ENCODE data around the gene ERP44.

DNA sequence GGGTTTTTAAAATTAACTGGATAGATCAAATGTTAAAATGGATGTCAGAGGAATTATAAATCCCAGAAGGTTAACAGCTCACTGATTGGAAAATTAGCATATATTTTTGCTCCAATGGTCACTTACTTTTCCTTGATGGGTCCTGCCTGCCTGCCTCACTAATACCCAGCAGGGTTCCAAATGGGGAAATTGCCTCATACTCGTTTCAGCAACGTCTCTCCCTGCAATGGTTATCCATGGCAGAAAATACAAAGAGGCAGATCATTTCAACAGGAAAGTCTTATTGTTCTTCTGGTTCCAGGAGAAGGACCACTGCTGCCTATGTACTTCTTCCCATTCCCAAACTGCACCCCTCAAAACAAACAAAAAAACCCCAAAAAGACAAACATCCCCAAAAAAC is 71.3 kb downstream of the ERP44 start:
- TF ChIP-seq, protein P1, sequence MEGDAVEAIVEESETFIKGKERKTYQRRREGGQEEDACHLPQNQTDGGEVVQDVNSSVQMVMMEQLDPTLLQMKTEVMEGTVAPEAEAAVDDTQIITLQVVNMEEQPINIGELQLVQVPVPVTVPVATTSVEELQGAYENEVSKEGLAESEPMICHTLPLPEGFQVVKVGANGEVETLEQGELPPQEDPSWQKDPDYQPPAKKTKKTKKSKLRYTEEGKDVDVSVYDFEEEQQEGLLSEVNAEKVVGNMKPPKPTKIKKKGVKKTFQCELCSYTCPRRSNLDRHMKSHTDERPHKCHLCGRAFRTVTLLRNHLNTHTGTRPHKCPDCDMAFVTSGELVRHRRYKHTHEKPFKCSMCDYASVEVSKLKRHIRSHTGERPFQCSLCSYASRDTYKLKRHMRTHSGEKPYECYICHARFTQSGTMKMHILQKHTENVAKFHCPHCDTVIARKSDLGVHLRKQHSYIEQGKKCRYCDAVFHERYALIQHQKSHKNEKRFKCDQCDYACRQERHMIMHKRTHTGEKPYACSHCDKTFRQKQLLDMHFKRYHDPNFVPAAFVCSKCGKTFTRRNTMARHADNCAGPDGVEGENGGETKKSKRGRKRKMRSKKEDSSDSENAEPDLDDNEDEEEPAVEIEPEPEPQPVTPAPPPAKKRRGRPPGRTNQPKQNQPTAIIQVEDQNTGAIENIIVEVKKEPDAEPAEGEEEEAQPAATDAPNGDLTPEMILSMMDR (IDR thresholded peaks at IDR 0.05) = no peak
- TF ChIP-seq POLR2A (IDR thresholded peaks at IDR 0.05) = no peak
